HG03558 (cell line): ENCODE measurements around the gene FBXO4.
"Not testable (repeated sequence)": the region's sequence is repeated elsewhere in the genome, so short reads cannot be mapped to it uniquely, and the experiment has no call there.

ENCODE experiments used
- ATAC-seq: cut with Tn5 transposase; IDR thresholded peaks from one replicate; pipeline ENCODE4 v1.9.1; 2021; ENCODE audit warnings: moderate number of reproducible peaks; ENCODE audit not compliant: unreplicated experiment; ENCODE audit errors: extremely low read depth

The FBXO4 gene

DNA sequence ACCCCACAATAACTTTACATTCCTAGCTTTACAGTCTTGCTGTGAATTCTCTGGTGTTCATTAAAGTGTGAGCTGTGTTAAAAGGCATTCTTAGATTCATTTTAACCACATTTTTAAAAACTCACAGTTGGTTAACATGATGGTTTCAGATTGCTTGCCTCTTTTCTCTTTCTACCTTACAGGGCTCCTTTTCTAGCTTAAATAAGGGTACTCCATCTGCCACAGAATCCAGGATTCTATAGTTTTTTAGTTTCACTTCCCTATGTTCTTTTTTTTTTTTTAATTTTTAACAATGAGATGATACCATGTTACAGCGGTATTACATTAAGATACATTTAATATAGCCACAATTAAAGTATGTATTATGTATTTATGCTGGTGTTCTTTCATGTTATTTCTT lies 3.9 kb upstream of the FBXO4 start:
- ATAC-seq: no peak

GRCh38 chr5:41921874-41922273 lies 3.2 kb upstream of the FBXO4 start:
- ATAC-seq: no peak

DNA sequence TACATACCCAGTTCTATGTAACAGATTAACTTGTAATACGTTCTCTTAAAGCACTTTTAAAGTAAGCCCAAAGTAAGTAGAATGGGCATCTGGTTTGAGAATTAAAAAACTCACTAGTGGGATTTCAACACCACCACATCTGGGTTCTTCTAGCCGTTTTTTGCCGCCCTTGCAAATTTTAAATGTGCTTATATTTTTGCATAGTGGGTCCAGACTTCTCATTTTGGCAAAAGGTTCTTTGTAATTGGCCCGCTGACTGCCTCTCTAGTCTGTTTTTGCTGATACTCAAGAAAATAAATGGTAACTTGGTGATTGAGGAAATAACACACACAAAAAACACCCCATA lies 582 bp upstream of the FBXO4 start:
- ATAC-seq: no peak

DNA sequence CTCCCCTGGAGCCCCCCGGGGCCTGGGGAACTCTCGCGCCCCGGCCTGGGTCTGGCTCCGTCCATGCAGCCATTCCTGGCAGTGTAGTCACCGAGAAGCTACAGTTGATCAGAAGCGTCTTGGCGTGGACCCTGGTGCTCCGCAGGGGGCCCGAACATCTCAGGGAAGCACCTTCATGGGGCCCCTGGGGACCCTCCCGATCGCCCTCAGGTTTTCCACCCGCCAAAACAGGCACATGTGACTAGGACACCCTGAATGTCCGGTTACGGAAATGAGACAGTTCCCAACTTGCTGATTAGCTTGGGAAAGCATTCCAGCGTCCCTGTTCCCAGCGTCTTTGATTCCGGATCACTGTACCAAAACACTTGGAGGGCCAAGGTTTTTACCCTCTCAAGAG lies 472 bp downstream of the FBXO4 start:
- ATAC-seq: no peak

- no peak for ATAC-seq
Measured at GRCh38 chr5:41927604-41928003, 2.5 kb downstream of the FBXO4 start.

- ATAC-seq: no peak
Measured at GRCh38 chr5:41929035-41929434, 4.0 kb downstream of the FBXO4 start.

DNA sequence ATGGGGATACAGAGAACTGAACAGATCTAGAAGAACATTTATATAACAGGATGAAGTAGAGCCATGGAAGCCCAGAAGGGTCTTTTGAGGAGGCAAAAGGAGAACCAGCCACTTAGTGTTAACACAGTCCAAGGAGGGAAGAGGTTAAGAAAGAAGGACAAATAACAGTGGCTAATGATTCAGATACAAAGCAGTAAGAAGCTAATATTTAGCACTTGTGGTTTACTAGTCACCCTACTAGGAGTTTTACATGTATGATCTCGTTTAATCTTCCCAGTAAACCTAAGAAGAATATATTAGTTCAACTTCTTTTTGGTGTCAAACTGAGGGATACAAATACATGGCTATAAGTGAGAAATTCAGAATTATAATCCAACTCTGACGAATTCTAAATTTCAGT lies 7.7 kb downstream of the FBXO4 start:
- ATAC-seq: no peak

DNA sequence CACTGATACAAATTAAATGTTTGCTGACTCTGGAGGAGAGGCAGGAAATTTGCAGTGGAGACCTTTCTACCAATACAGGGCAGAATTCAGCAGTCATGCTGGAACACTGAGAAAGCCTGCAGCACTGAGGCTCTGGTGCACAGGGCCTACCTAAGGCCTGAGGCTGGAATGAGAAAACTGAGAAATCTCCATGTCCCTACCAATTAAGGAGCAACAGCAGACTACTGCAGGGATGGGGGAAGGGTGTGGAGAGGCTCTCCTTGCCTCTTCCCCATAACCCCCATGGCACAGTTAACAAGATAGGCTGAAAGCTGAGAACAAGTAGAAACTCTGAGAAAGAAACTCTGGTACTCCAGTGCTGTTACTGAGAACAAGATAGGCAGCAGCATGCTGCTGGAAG lies 10.5 kb downstream of the FBXO4 start:
- ATAC-seq: no peak

- ATAC-seq: no peak
Measured at GRCh38 chr5:41940641-41941040, 15.6 kb downstream of the FBXO4 start.

GRCh38 chr5:41945332-41945955 lies 20.4 kb downstream of the FBXO4 start:
- not testable (repeated sequence) for ATAC-seq

DNA sequence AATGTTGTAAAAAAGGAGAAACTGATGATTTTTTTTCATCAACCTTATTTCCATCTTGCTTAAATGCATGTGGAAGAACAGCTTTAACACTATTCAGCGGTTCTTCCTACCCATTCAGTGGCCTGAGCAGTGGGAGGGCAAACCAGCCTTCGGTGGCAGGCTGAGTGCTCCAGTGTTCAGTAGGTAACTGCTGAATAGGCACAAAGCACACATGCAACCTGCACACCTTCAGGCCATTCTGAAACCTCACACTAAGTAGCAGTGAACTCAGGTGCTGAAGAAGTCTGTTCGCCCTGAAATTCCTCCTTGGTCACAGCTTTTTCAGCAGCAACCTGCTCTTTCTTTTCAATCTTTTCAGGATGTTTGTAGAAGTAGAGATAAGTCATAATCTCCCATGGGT lies 26.1 kb downstream of the FBXO4 start:
- ATAC-seq: no peak

DNA sequence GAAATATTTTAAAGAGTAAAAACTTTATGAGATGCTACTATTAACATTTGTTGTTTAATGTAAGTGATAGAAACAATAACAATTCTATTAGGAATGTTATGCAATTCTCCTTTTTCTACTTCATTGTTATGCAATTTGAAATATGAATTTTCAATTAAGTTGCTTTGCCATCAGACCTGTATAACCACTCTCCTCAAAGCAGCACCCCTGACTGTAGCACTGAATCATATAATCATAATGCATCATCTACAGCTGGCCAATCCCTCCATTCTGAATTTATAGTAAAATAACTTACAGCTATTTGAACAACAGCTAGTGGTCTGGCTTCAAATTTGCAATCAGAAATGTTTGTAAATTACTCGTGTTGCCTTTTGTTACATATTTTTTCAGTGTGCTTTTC lies 29.2 kb downstream of the FBXO4 start:
- no peak for ATAC-seq

- no peak for ATAC-seq
Measured at GRCh38 chr5:41955432-41956024, 30.4 kb downstream of the FBXO4 start.

- ATAC-seq: no peak
Measured at GRCh38 chr5:41956943-41957342, 31.9 kb downstream of the FBXO4 start.

DNA sequence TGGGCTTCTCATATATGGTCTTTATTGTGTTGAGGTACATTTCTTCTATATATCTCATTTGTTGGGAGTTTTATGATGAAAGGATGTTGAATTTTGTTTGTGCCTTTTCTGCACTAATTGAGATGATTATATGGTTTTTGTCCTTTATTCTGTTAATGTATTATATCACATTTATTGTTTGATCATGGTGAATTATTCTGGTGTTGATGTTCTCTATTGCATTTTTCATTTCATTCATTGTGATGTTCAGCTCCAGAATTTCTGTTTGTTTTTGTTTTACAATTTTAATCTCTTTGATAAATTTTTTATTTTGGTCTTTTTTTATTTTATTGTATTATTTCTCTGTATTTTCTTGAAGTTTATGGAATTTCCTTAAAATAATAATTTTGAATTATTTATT lies 35.4 kb downstream of the FBXO4 start:
- ATAC-seq: no peak

DNA sequence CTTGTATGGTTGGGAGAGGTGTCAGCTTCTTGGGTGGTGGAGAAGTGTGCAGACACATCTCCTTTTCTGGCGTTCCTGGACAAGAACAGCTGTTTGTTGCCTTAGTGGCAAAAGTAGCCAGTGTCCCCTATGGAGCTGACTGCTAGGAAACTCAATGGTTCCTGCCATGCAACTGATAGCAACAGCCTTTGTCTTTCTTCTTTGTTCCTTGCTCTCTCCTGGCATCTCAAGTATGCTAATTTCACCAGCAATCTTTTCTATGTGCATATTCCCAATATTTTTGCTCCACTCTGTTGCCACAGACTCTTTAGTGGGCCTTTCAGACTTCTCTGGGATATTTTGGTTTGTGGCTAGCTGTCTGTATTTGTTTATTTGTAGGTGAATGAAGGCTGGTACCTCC lies 36.7 kb downstream of the FBXO4 start:
- no peak for ATAC-seq

- no peak for ATAC-seq
Measured at GRCh38 chr5:41962491-41962890, 37.4 kb downstream of the FBXO4 start.

DNA sequence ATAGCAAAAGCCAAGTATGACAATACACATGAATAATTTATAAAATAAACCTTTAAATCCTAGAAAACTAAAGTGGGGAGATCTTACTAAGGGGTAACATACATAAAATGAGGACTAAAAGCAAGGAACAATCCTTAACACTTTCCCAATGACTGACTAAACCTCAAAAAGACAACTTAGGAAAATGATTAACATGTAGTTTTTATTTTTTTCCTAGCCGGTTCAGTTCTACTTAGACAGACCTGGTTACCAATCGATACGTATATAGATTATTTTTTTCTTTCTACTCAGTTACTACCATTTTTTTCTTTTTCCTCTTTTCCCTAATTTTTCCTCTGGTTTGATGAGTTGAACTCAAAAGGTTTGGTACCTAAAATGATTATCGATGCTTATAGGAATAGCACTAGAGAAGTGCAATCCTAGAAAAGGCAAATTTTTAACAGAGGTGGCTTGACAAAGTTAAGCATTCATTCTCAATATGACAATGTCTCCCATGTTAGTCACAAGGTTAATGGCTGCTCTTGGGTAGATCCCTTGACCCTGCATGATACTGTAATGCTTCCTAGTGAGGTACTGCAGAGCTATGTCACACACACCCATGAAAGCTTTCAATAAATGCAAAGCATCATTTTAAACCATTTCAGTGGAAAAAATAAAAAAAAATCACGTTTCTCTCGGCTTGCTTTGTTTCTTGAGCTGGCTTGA lies 41.5 kb downstream of the FBXO4 start:
- ATAC-seq: no peak

GRCh38 chr5:41967401-41967800 lies 42.3 kb downstream of the FBXO4 start:
- no peak for ATAC-seq

DNA sequence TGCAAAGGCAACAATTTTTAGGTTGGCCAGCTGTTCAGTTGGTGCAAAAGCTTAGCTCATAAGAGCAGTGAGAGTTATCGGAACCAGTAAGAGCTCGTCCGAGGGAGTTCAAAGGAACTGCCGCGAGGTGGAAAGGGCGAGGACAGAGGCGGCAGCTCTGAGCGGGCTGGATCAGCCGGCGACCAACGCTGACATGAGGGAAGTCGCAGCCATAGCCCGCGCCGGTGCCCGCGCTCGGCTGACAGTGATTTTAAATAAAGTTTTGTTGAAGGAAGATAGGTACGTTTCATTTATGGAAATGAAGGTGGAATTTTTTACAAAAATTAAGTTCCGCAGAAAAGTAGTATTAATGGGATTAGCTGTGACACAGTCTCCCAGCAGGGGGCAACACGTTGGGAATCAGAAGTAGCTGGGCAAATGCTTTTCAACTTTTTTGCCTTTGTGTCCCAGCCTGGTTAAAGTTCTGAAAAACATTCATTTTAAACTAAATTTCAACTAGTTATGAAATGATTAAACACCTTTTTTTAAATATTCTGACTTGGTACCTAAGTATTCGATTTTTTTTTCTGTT lies 43.2 kb downstream of the FBXO4 start:
- ATAC-seq: no peak

- no peak for ATAC-seq
Measured at GRCh38 chr5:41973087-41973486, 48.0 kb downstream of the FBXO4 start.

DNA sequence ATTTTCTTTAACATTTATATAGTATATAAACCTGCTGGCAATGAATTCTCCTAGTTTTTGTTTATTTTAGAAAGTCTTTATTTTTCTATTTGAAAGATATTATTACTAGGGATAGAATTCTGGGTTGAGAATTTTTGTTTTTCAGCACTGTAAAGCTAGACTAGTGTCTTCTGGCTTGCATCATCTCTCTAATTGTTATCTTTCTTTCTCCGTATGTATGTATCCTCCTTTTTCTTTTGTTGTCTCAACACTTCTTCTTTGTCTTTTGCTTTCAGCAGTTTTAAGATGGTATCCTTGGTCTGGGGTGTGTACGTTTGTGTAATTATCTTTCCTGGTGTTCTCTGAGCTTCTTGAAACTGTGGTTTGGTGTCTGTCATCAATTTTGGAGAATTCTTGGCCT lies 48.8 kb downstream of the FBXO4 start:
- no peak for ATAC-seq
